Muscle of arm (tissue), 12 donors: Measurements from ENCODE around the gene UBR2. TPM values are rescaled to one million over a fixed set of nuclear protein-coding genes. Genes with fewer than 3 reads are reported as not detected.
"Not testable (repeated sequence)": the region's sequence is repeated elsewhere in the genome, so short reads cannot be mapped to it uniquely, and the experiment has no call there.

Source experiments
- DNase-seq: peaks from one replicate; pipeline ENCODE4 v3.0.0-alpha.2; 2013
- polyA plus RNA-seq, 12 donors: library from polyadenylated mRNA; unstranded; fragments of 120-200 nt; gene quantifications; one replicate each; pipeline ENCODE4 v1.2.1, GENCODE V29; 2013; ENCODE audit not compliant: insufficient read length in 12 of 12

UBR2 gene
- polyA plus RNA-seq, 12 donors, result 14.0 to 22.7 (median 18.8) TPM; not detected in 1

GRCh38 chr6:42552380-42552779, 11.4 kb upstream of the UBR2 start:
- DNase-seq, result no peak

GRCh38 chr6:42555477-42556457, 8.1 kb upstream of the UBR2 start:
- DNase-seq, result no peak

- no peak for DNase-seq
These were observed 7.4 kb upstream of the UBR2 start for GRCh38 chr6:42556462-42556861.

GRCh38 chr6:42559276-42559675, 4.6 kb upstream of the UBR2 start:
- DNase-seq, result not testable (repeated sequence)

- DNase-seq, result no peak
These were observed 1.8 kb upstream of the UBR2 start for GRCh38 chr6:42561986-42562385.

GRCh38 chr6:42562788-42563405, 932 bp upstream of the UBR2 start:
- DNase-seq, result no peak

- DNase-seq, result no peak
These were observed 637 bp downstream of the UBR2 start for GRCh38 chr6:42564506-42564825.

- DNase-seq, result no peak
These were observed 2.2 kb downstream of the UBR2 start for GRCh38 chr6:42565823-42566613.

GRCh38 chr6:42566614-42567208, 2.9 kb downstream of the UBR2 start:
- DNase-seq, result no peak

GRCh38 chr6:42567237-42567636, 3.4 kb downstream of the UBR2 start:
- DNase-seq, result not testable (repeated sequence)

- no peak for DNase-seq
These were observed 5.5 kb downstream of the UBR2 start for GRCh38 chr6:42569102-42570028.

- no peak for DNase-seq
These were observed 7.9 kb downstream of the UBR2 start for GRCh38 chr6:42571611-42572342.

- DNase-seq, result no peak
These were observed 8.7 kb downstream of the UBR2 start for GRCh38 chr6:42572523-42572922.

GRCh38 chr6:42576538-42576937, 12.7 kb downstream of the UBR2 start:
- not testable (repeated sequence) for DNase-seq

- no peak for DNase-seq
These were observed 34.5 kb downstream of the UBR2 start for GRCh38 chr6:42598300-42598699.

GRCh38 chr6:42599558-42599957, 35.7 kb downstream of the UBR2 start:
- DNase-seq, result no peak

GRCh38 chr6:42604150-42604549, 40.3 kb downstream of the UBR2 start:
- DNase-seq, result no peak

GRCh38 chr6:42604699-42605098, 40.9 kb downstream of the UBR2 start:
- not testable (repeated sequence) for DNase-seq

- DNase-seq, result no peak
These were observed 46.6 kb downstream of the UBR2 start for GRCh38 chr6:42610416-42610815.

- no peak for DNase-seq
These were observed 51.7 kb downstream of the UBR2 start for GRCh38 chr6:42615518-42615917.
